Spleen (tissue), 11 donors: ENCODE measurements around the gene PLAC8L1. TPM values are rescaled to one million over a fixed set of nuclear protein-coding genes. Genes with fewer than 3 reads are reported as not detected.

Source experiments
- DNase-seq: peaks from one replicate; pipeline ENCODE4 v3.0.0-alpha.2; 2020
- H3K27ac ChIP-seq, 8 donors: fragments of 200-600 bp; sonication (generic) in 7 of 8; 1 replicate in 4 of 8; 2 replicates in 4 of 8; pipeline versions ENCODE4 v1.5.0 to v1.8.0; 2016 to 2021; ENCODE audit warnings: inconsistent platforms in 4 of 8, mild to moderate bottlenecking in 4 of 8, moderate library complexity in 1 of 8
- H3K27me3 ChIP-seq, 7 donors: fragments of 200-600 bp; sonication (generic) in 6 of 7; replicated peaks in 1 of 7; 1 replicate in 4 of 7; 2 replicates in 3 of 7; pipeline versions ENCODE4 v1.5.0 to v1.8.0; 2016 to 2021; ENCODE audit warnings: inconsistent platforms in 3 of 7, mild to moderate bottlenecking in 1 of 7
- H3K36me3 ChIP-seq, 6 donors: fragments of 200-600 bp; sonication (generic) in 5 of 6; 1 replicate in 4 of 6; 2 replicates in 2 of 6; pipeline versions ENCODE4 v1.5.0 to v1.8.0; 2016 to 2021; ENCODE audit warnings: inconsistent platforms in 2 of 6
- H3K4me1 ChIP-seq, 6 donors: fragments of 200-600 bp; sonication (generic) in 5 of 6; 1 replicate in 3 of 6; 2 replicates in 3 of 6; pipeline versions ENCODE4 v1.5.0 to v1.8.0; 2016 to 2021; ENCODE audit warnings: inconsistent platforms in 3 of 6
- H3K4me3 ChIP-seq, 8 donors: fragments of 200-600 bp; sonication (generic) in 7 of 8; 1 replicate in 4 of 8; 2 replicates in 4 of 8; pipeline versions ENCODE4 v1.5.0 to v1.8.0; 2016 to 2021; ENCODE audit warnings: inconsistent platforms in 4 of 8, mild to moderate bottlenecking in 4 of 8, moderate library complexity in 2 of 8
- H3K9me3 ChIP-seq, 8 donors: fragments of 200-600 bp; sonication (generic) in 7 of 8; 1 replicate in 4 of 8; 2 replicates in 4 of 8; pipeline versions ENCODE4 v1.5.0 to v1.8.0; 2016 to 2021; ENCODE audit warnings: inconsistent platforms in 4 of 8
- CTCF ChIP-seq, 11 experiments: fragments of 200-600 bp in 7 of 11; fragments of 450-650 bp in 4 of 11; sonication (generic) in 4 of 11; IDR thresholded peaks in 8 of 11; conservative IDR thresholded peaks in 3 of 11; 1 replicate in 7 of 11; 2 replicates in 4 of 11; pipeline versions ENCODE4 v1.4.0 to v1.8.0; 2016 to 2021; ENCODE audit warnings: antibody characterized with exemption in 11 of 11, inconsistent platforms in 4 of 11, mild to moderate bottlenecking in 1 of 11
- POLR2A ChIP-seq, 3 donors: fragments of 450-650 bp; IDR thresholded peaks; one replicate each; pipeline ENCODE4 v1.5.1; 2017; ENCODE audit warnings: antibody characterized with exemption in 3 of 3, mild to moderate bottlenecking in 1 of 3
- POLR2AphosphoS5 ChIP-seq, 3 donors: sonication (generic); formaldehyde crosslinking; IDR thresholded peaks; one replicate each; pipeline ENCODE4 v1.5.1; 2017; ENCODE audit warnings: antibody characterized with exemption in 3 of 3
- WGBS, 5 donors: extraction: QIAGEN DNeasy Blood & Tissue Kit in 3 of 5; methylation state at CpG; one replicate each; pipeline versions ENCODE4 v1.1.5 to v1.1.7; 2013 to 2018; 5-methylcytosine and 5-hydroxymethylcytosine counted together
- intact Hi-C: fragments of 100-400 bp; cut with DNase I; formaldehyde crosslinking; loops from one replicate; pipeline ENCODE4 v1.15.0; 2023; ENCODE audit warnings: low total_unique reads
- polyA plus RNA-seq, 3 donors: library from polyadenylated mRNA; stranded (reverse); fragments of 200-250 nt; gene quantifications; one replicate each; pipeline ENCODE4 v1.2.1, GENCODE V29; 2013
- small RNA-seq, 4 donors: library from RNA; depleted of rRNA; stranded (forward); fragments of <200 nt; gene quantifications; one replicate each; pipeline ENCODE3, GENCODE V24; 2016
- total RNA-seq, 7 donors: library from RNA; depleted of rRNA in 3 of 7; stranded (reverse); fragments of >200 nt in 3 of 7; fragmentation: NEBNext Ultra II Directional in 4 of 7; extraction: Animal tissue kit (Norgen Biotek cat#: 25700) in 4 of 7; gene quantifications; one replicate each; pipeline versions ENCODE4 v1.1.0 to v1.2.1, GENCODE V29; 2016 to 2021
- donor health status: healthy with polysubstance abuse.
- donor health status: DM: no; HTN: no; CAD: no; lungs with moderate emphysema.
- donor health status: DM: no; HTN: no; CAD: no.
- donor health status: Bipolar disorder and iron deficiency.
- donor health status: healthy.
- donor health status: DM: no; HTN: no; CAD: no.
- donor health status: DM: yes; HTN: yes; CAD: no.

The PLAC8L1 gene
- total and polyA plus RNA-seq, 10 donors: 0.29 to 1.3 (median 0.71) TPM; not detected in 6

GRCh38 chr5:146039420-146039819 lies 66.0 kb downstream of the PLAC8L1 start:
- intact Hi-C loops: no loop called here
- WGBS, 5 donors: 43 to 76% (median 54%) methylated on average over 3 of the region's 3 CpGs
- H3K4me3 ChIP-seq: no peak overlapping the region
- TF ChIP-seq POLR2AphosphoS5 (IDR thresholded peaks at IDR 0.05) (no peak), CTCF (IDR thresholded peaks at IDR 0.05 in 8 of 11, conservative IDR thresholded peaks at IDR 0.05 in 3 of 11) (no peak), POLR2A (IDR thresholded peaks at IDR 0.05) (no peak)
- H3K9me3 ChIP-seq: no peaks in the 10 kb centered on the region
- H3K27ac ChIP-seq: peak overlapping the region in 1 of 8 donors; percentile 39
- H3K4me1 ChIP-seq: peaks cover 0 to 3% (median 0%) of the 10 kb centered on the region in 6 donors
- H3K27me3 ChIP-seq: no peaks in the 10 kb centered on the region
- no peak for DNase-seq
- no peaks in the 10 kb centered on the region for H3K36me3 ChIP-seq

GRCh38 chr5:146034605-146035004 lies 70.8 kb downstream of the PLAC8L1 start:
- no peak for TF ChIP-seq POLR2AphosphoS5 (IDR thresholded peaks at IDR 0.05)
- no peak for TF ChIP-seq CTCF (IDR thresholded peaks at IDR 0.05 in 8 of 11, conservative IDR thresholded peaks at IDR 0.05 in 3 of 11)
- no peak for TF ChIP-seq POLR2A (IDR thresholded peaks at IDR 0.05)
- intact Hi-C loops: no loop called here
- Histone ChIP-seq H3K27me3 (no peaks in the 10 kb centered on the region), H3K9me3 (no peaks in the 10 kb centered on the region), H3K27ac (no peak overlapping the region), H3K4me1 (no peaks in the 10 kb centered on the region), H3K36me3 (no peaks in the 10 kb centered on the region), H3K4me3 (no peak overlapping the region)
- 64 to 91% (median 80%) methylated on average over 4 of the region's 4 CpGs for WGBS, 5 donors
- DNase-seq: no peak

Small RNA genes lying within 50 kb of the gene (small RNA-seq; reads per million reads assigned to genes)
- gene AC091959.1: 0 reads per million in 4 donors

Other genes with a start within 250 kb of the PLAC8L1 start
- gene GRXCR2, start 232.6 kb downstream of the PLAC8L1 start, total RNA-seq: not detected
- gene GRXCR2, start 232.6 kb downstream of the PLAC8L1 start, polyA plus RNA-seq: not detected
- gene SH3RF2, start 169.0 kb downstream of the PLAC8L1 start, total RNA-seq: under 1 TPM in 5 of 7 donors, not detected in 2; 0.07 to 0.44 (median 0.13) TPM
- under 1 TPM; 0.04 to 0.11 (median 0.10) TPM for gene SH3RF2, start 169.0 kb downstream of the PLAC8L1 start, polyA plus RNA-seq
- gene LARS1, start 77.1 kb upstream of the PLAC8L1 start, total RNA-seq: 100 to 1,000 TPM in 2 of 7 donors, 10 to 100 TPM in 5; 55.5 to 102 (median 83.4) TPM
- gene LARS1, start 77.1 kb upstream of the PLAC8L1 start, polyA plus RNA-seq: 10 to 100 TPM; 34.2 to 43.6 (median 38.2) TPM
- 10 to 100 TPM; 16.8 to 26.4 (median 19.9) TPM for gene RBM27, start 98.0 kb upstream of the PLAC8L1 start, total RNA-seq
- 1 to 10 TPM; 5.5 to 7.7 (median 6.2) TPM for gene RBM27, start 98.0 kb upstream of the PLAC8L1 start, polyA plus RNA-seq
- gene POU4F3, start 233.3 kb upstream of the PLAC8L1 start, total RNA-seq: under 1 TPM in 2 of 7 donors, not detected in 5; 0.10 to 0.16 TPM
- gene POU4F3, start 233.3 kb upstream of the PLAC8L1 start, polyA plus RNA-seq: under 1 TPM in 2 of 3 donors, not detected in 1; 0.03 TPM